ENCODE data around the gene OMD.

The OMD gene

DNA sequence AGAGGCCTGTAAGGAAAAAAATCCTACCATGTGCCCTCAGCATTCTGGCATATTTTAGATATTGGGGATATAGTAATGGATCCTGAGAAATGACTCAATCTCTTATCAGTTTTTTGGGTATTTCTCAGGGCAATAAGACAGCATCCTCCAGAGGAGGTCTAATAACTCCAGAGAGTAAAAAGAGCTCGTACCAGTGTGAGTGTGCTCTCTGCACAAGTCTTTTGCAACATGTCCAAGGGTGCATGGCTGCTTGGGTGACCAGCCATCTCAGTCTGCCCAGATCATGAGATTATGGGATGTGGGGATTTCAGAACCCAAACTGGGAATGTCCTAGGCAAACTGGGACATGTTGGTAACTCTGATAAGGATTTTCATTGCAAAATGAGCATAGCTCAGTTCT is 42.8 kb upstream of the OMD start:
- Histone ChIP-seq H3K36me3 (ENCODE audit: insufficient read depth, low read length) (no peaks in the 10 kb centered on the region), H3K27ac (ENCODE audit: low read length) (no peak overlapping the region), H3K9ac (ENCODE audit: low read depth, low read length) (no peak overlapping the region), H3K9me3 (ENCODE audit: insufficient read depth, low read length, severe bottlenecking) (no peaks in the 10 kb centered on the region), H3K4me3 (ENCODE audit: low read depth in 1 of 2, low read length in 2 of 2) (no peak overlapping the region), H3K79me2 (ENCODE audit: insufficient read depth, low read length) (no peaks in the 10 kb centered on the region), H2AFZ (ENCODE audit: low read depth, low read length) (no peak overlapping the region), H4K20me1 (ENCODE audit: insufficient read depth, low read length) (peaks cover 5% of the 10 kb centered on the region; the same call in 1 of the 2 replicates), H3K4me1 (ENCODE audit: insufficient read depth, low read length) (no peaks in the 10 kb centered on the region), H3K27me3 (ENCODE audit: insufficient read depth, low read length, poor library complexity) (no peaks in the 10 kb centered on the region), H3K4me2 (ENCODE audit: insufficient read depth, low read length) (no peak overlapping the region)
- DNase-seq = no peak
- no peak for ATAC-seq (ENCODE audit: insufficient read depth, low read depth)
- TF ChIP-seq, protein P1, sequence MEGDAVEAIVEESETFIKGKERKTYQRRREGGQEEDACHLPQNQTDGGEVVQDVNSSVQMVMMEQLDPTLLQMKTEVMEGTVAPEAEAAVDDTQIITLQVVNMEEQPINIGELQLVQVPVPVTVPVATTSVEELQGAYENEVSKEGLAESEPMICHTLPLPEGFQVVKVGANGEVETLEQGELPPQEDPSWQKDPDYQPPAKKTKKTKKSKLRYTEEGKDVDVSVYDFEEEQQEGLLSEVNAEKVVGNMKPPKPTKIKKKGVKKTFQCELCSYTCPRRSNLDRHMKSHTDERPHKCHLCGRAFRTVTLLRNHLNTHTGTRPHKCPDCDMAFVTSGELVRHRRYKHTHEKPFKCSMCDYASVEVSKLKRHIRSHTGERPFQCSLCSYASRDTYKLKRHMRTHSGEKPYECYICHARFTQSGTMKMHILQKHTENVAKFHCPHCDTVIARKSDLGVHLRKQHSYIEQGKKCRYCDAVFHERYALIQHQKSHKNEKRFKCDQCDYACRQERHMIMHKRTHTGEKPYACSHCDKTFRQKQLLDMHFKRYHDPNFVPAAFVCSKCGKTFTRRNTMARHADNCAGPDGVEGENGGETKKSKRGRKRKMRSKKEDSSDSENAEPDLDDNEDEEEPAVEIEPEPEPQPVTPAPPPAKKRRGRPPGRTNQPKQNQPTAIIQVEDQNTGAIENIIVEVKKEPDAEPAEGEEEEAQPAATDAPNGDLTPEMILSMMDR (IDR thresholded peaks at IDR 0.05; ENCODE audit: borderline replicate concordance, extremely low read depth, low read length, poor library complexity, severe bottlenecking) = no peak
- TF ChIP-seq EZH2 (IDR thresholded peaks at IDR 0.05; ENCODE audit: borderline replicate concordance, low read depth, low read length, severe bottlenecking) = no peak

DNA sequence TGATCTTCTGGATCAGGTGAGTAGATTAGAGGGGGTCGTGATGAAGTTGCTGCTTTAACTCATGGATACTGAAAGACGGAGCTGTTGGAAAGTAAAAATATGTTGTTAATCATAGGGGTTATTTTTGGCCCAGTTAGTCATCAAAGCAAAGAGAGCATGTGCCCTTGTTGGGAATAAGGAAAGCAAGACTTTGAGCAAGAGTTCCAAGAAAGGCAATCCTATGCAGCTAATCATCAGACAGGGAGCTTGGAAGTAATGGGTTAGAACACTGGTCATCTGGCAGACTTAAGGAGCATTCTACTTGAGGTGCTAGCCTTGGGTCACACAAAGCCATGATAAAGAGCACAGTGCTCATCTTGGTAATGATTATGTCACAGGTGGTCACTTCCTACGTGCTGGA is 39.7 kb upstream of the OMD start:
- Histone ChIP-seq H3K9me3 (ENCODE audit: insufficient read depth, low read length, severe bottlenecking) (no peaks in the 10 kb centered on the region), H2AFZ (ENCODE audit: low read depth, low read length) (no peak overlapping the region), H3K79me2 (ENCODE audit: insufficient read depth, low read length) (no peaks in the 10 kb centered on the region), H3K36me3 (ENCODE audit: insufficient read depth, low read length) (no peaks in the 10 kb centered on the region), H3K27ac (ENCODE audit: low read length) (no peak overlapping the region), H4K20me1 (ENCODE audit: insufficient read depth, low read length) (no peaks in the 10 kb centered on the region; the same call in 1 of the 2 replicates), H3K4me3 (ENCODE audit: low read depth in 1 of 2, low read length in 2 of 2) (no peak overlapping the region), H3K4me2 (ENCODE audit: insufficient read depth, low read length) (no peak overlapping the region), H3K9ac (ENCODE audit: low read depth, low read length) (no peak overlapping the region), H3K4me1 (ENCODE audit: insufficient read depth, low read length) (no peaks in the 10 kb centered on the region), H3K27me3 (ENCODE audit: insufficient read depth, low read length, poor library complexity) (no peaks in the 10 kb centered on the region)
- ATAC-seq (ENCODE audit: insufficient read depth, low read depth) = no peak
- TF ChIP-seq, protein P1 (IDR thresholded peaks at IDR 0.05; ENCODE audit: borderline replicate concordance, extremely low read depth, low read length, poor library complexity, severe bottlenecking) = no peak
- no peak for TF ChIP-seq EZH2 (IDR thresholded peaks at IDR 0.05; ENCODE audit: borderline replicate concordance, low read depth, low read length, severe bottlenecking)
- no peak for DNase-seq

DNA sequence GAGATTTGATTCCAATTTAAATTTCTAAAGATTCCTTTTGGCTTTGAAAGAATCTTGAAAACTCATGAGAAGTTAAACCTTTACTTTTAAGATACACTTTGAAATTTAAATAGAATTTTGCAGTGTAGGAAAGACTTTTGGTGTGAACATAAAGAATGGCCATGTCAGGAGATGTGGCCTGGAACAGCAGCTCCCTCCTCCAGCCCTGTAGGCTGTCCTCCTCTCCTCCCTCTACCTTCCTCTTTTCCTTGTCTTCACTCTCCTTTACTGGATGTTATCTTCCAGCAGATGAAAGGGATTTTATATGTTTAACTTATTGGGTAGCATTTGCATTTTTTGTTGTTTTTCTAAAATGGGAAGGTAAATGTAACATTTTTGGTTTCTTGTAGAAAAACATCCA is 39.1 kb upstream of the OMD start:
- Histone ChIP-seq H3K4me2 (ENCODE audit: insufficient read depth, low read length) (no peak overlapping the region), H3K79me2 (ENCODE audit: insufficient read depth, low read length) (no peaks in the 10 kb centered on the region), H4K20me1 (ENCODE audit: insufficient read depth, low read length) (no peaks in the 10 kb centered on the region; the same call in 1 of the 2 replicates), H3K27ac (ENCODE audit: low read length) (no peak overlapping the region), H3K9me3 (ENCODE audit: insufficient read depth, low read length, severe bottlenecking) (no peaks in the 10 kb centered on the region), H3K4me1 (ENCODE audit: insufficient read depth, low read length) (no peaks in the 10 kb centered on the region), H3K36me3 (ENCODE audit: insufficient read depth, low read length) (no peaks in the 10 kb centered on the region), H2AFZ (ENCODE audit: low read depth, low read length) (no peak overlapping the region), H3K27me3 (ENCODE audit: insufficient read depth, low read length, poor library complexity) (no peaks in the 10 kb centered on the region), H3K4me3 (ENCODE audit: low read depth in 1 of 2, low read length in 2 of 2) (no peak overlapping the region), H3K9ac (ENCODE audit: low read depth, low read length) (no peak overlapping the region)
- DNase-seq (no peak), ATAC-seq (ENCODE audit: insufficient read depth, low read depth) (no peak)
- no peak for TF ChIP-seq EZH2 (IDR thresholded peaks at IDR 0.05; ENCODE audit: borderline replicate concordance, low read depth, low read length, severe bottlenecking)
- TF ChIP-seq, protein P1 (IDR thresholded peaks at IDR 0.05; ENCODE audit: borderline replicate concordance, extremely low read depth, low read length, poor library complexity, severe bottlenecking) = no peak

DNA sequence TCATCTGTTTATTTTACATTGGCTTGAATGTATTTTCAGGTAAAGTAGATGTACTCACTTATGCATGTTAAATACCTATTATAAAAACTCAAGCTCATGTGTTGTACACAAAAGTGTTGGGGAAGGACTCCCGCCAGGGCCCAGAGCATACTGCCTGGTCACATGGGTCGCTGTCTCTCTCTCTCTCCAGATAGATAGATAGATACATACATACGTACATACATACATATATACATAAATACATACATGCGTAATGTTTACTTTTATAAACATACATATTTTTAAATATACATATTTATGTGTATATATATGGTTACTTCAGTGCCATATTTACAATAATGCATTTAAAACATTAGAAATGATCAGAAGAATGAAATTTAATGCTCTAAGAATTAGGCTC is 33.3 kb upstream of the OMD start:
- ATAC-seq (ENCODE audit: insufficient read depth, low read depth) = no peak
- H3K4me2 ChIP-seq (ENCODE audit: insufficient read depth, low read length) = no peak overlapping the region
- no peak for DNase-seq
- H3K79me2 ChIP-seq (ENCODE audit: insufficient read depth, low read length) = no peaks in the 10 kb centered on the region
- H3K27ac ChIP-seq (ENCODE audit: low read length) = no peak overlapping the region
- H4K20me1 ChIP-seq (ENCODE audit: insufficient read depth, low read length) = no peaks in the 10 kb centered on the region
- no peak for TF ChIP-seq EZH2 (IDR thresholded peaks at IDR 0.05; ENCODE audit: borderline replicate concordance, low read depth, low read length, severe bottlenecking)
- TF ChIP-seq, protein P1 (IDR thresholded peaks at IDR 0.05; ENCODE audit: borderline replicate concordance, extremely low read depth, low read length, poor library complexity, severe bottlenecking) = no peak
- no peak overlapping the region for H3K4me3 ChIP-seq (ENCODE audit: low read depth in 1 of 2, low read length in 2 of 2)
- no peaks in the 10 kb centered on the region for H3K36me3 ChIP-seq (ENCODE audit: insufficient read depth, low read length)
- no peak overlapping the region for H2AFZ ChIP-seq (ENCODE audit: low read depth, low read length)
- no peaks in the 10 kb centered on the region for H3K4me1 ChIP-seq (ENCODE audit: insufficient read depth, low read length)
- no peaks in the 10 kb centered on the region for H3K27me3 ChIP-seq (ENCODE audit: insufficient read depth, low read length, poor library complexity)
- no peaks in the 10 kb centered on the region for H3K9me3 ChIP-seq (ENCODE audit: insufficient read depth, low read length, severe bottlenecking)
- no peak overlapping the region for H3K9ac ChIP-seq (ENCODE audit: low read depth, low read length)
